ELR (cell line): ENCODE results near the gene NOTUM.
"Not testable (repeated sequence)": the region's sequence is repeated elsewhere in the genome, so short reads cannot be mapped to it uniquely, and the experiment has no call there.

ENCODE experiments used
- DNase-seq: peaks from one replicate; pipeline ENCODE4 v3.0.0-alpha.2; 2015; ENCODE audit warnings: low read depth

The NOTUM gene

GRCh38 chr17:81957691-81958432 is 3.1 kb downstream of the NOTUM start:
- DNase-seq: no peak

- DNase-seq: no peak
Observed at GRCh38 chr17:81956607-81957589, 4.1 kb downstream of the NOTUM start.

- DNase-seq: no peak
Observed at GRCh38 chr17:81955756-81956544, 5.0 kb downstream of the NOTUM start.

- no peak for DNase-seq
Observed at GRCh38 chr17:81955058-81955681, 5.8 kb downstream of the NOTUM start.

- peak; percentile 30 for DNase-seq
Observed at GRCh38 chr17:81954131-81955057, 6.6 kb downstream of the NOTUM start.

GRCh38 chr17:81953443-81953842 is 7.5 kb downstream of the NOTUM start:
- DNase-seq: not testable (repeated sequence)

GRCh38 chr17:81952792-81953228 is 8.2 kb downstream of the NOTUM start:
- DNase-seq: no peak

- DNase-seq: no peak
Observed at GRCh38 chr17:81951785-81952684, 9.0 kb downstream of the NOTUM start.

- DNase-seq: no peak
Observed at GRCh38 chr17:81950501-81950900, 10.5 kb downstream of the NOTUM start.

- DNase-seq: no peak
Observed at GRCh38 chr17:81948635-81949378, 12.2 kb downstream of the NOTUM start.

GRCh38 chr17:81947189-81947588 is 13.8 kb downstream of the NOTUM start, which contains the start of gene MYADML2:
MYADML2 (minus strand) TSS chr17:81947233; CDS start chr17:81941741, 5,492 bp downstream.
- no peak for DNase-seq

- no peak for DNase-seq
Observed at GRCh38 chr17:81944858-81945257, 16.1 kb downstream of the NOTUM start.

GRCh38 chr17:81942167-81942553 is 18.8 kb downstream of the NOTUM start:
- DNase-seq: no peak

GRCh38 chr17:81941484-81942166 is 19.4 kb downstream of the NOTUM start:
- no peak for DNase-seq

GRCh38 chr17:81940538-81941483 is 20.2 kb downstream of the NOTUM start:
- DNase-seq: no peak

GRCh38 chr17:81939881-81940385 is 21.1 kb downstream of the NOTUM start:
- no peak for DNase-seq

GRCh38 chr17:81939218-81939617 is 21.8 kb downstream of the NOTUM start:
- DNase-seq: no peak
